Endothelial cell of umbilical vein (primary cell): ENCODE results near the gene HBS1L. TPM values are rescaled to one million over a fixed set of nuclear protein-coding genes. Genes with fewer than 3 reads are reported as not detected.

Experiments used
- BruUV-seq: library from RNA; stranded (reverse); fragments of 400-500 nt; replicated peaks from 2 replicates; lab custom pipeline; 2021; lab: Mats Ljungman, UMichigan
- CTCF ChIA-PET: fragments of 300-600, 350-600 bp; sonication (Branson Sonifier 250); formaldehyde crosslinking; loops from one replicate; lab custom pipeline; 2021; ENCODE audit warnings: antibody characterized with exemption, inconsistent platforms; lab: Charles Lee
- POLR2A ChIA-PET: fragments of 300-600, 350-600 bp; sonication (Branson Sonifier 250); formaldehyde crosslinking; loops from one replicate; lab custom pipeline; 2021; ENCODE audit warnings: antibody characterized with exemption, inconsistent platforms; lab: Charles Lee
- DNase-seq: peaks from one replicate; pipeline ENCODE4 v3.0.0-alpha.2; 2011; ENCODE audit warnings: low read depth, low spot score
- FAIRE-seq: peaks from 2 replicates; lab custom pipeline; 2011; peaks lifted over from hg19 to GRCh38; lab: Jason Lieb, UNC
- H2AFZ ChIP-seq: 2 replicates; pipeline ENCODE4 v1.6.0; 2012; ENCODE audit warnings: low read depth, low read length, control low read depth, inconsistent platforms
- H3K27ac ChIP-seq: 2 replicates; pipeline ENCODE4 v1.5.1; 2011; ENCODE audit warnings: low read depth, mild to moderate bottlenecking, control low read depth, low read length, moderate library complexity; ENCODE audit not compliant: insufficient read depth
- H3K27me3 ChIP-seq, 2 experiments: 2 replicates each; pipeline versions ENCODE4 v1.6.0 to v1.6.1; 2011; ENCODE audit warnings: low read length in 2 of 2, mixed read lengths in 1 of 2; ENCODE audit not compliant: control insufficient read depth in 2 of 2, insufficient read depth in 2 of 2
- H3K36me3 ChIP-seq, 2 experiments: 2 replicates in 1 of 2; 3 replicates in 1 of 2; pipeline ENCODE4 v1.5.1; 2011; ENCODE audit warnings: low read length in 2 of 2, mild to moderate bottlenecking in 1 of 2, moderate library complexity in 1 of 2; ENCODE audit not compliant: control insufficient read depth in 2 of 2, insufficient read depth in 2 of 2; ENCODE audit errors: extremely low read depth in 1 of 2
- H3K4me1 ChIP-seq: 3 replicates; pipeline ENCODE4 v1.5.1; 2011; ENCODE audit warnings: mild to moderate bottlenecking, low read length; ENCODE audit not compliant: control insufficient read depth, insufficient read depth; ENCODE audit errors: extremely low read depth
- H3K4me2 ChIP-seq: 2 replicates; pipeline ENCODE4 v1.6.1; 2011; ENCODE audit warnings: low read length, control low read depth, mixed read lengths; ENCODE audit not compliant: insufficient read depth
- H3K4me3 ChIP-seq, 3 experiments: fragments of 200-600 bp in 1 of 3; sonication (generic), shearing (Covaris generic) in 1 of 3; replicated peaks in 1 of 3; 2 replicates each; pipeline ENCODE4 v1.5.1; 2011 to 2016; ENCODE audit warnings: control low read depth in 3 of 3, low read length in 3 of 3, mild to moderate bottlenecking in 2 of 3, inconsistent platforms in 1 of 3, low read depth in 1 of 3, moderate library complexity in 1 of 3; ENCODE audit not compliant: insufficient read depth in 1 of 3
- H3K79me2 ChIP-seq: 2 replicates; pipeline ENCODE4 v1.6.0; 2012; ENCODE audit warnings: low read length, inconsistent platforms; ENCODE audit not compliant: control insufficient read depth, insufficient read depth
- H3K9ac ChIP-seq: replicated peaks from 2 replicates; pipeline ENCODE3; 2011; ENCODE audit warnings: low read length, control low read depth; ENCODE audit not compliant: insufficient read depth; ENCODE audit errors: extremely low read depth
- H3K9me1 ChIP-seq: replicated peaks from 3 replicates; pipeline ENCODE4 v1.6.0; 2011; ENCODE audit warnings: mild to moderate bottlenecking, low read length; ENCODE audit not compliant: control insufficient read depth, insufficient read depth; ENCODE audit errors: extremely low read depth
- H3K9me3 ChIP-seq: replicated peaks from 2 replicates; pipeline ENCODE4 v1.5.1; 2012; ENCODE audit warnings: low read length, inconsistent platforms; ENCODE audit not compliant: control insufficient read depth, insufficient read depth
- H4K20me1 ChIP-seq: replicated peaks from 2 replicates; pipeline ENCODE3; 2011; ENCODE audit warnings: mild to moderate bottlenecking, low read length; ENCODE audit not compliant: control insufficient read depth, insufficient read depth; ENCODE audit errors: extremely low read depth
- EZH2 ChIP-seq: IDR thresholded peaks from 2 replicates; pipeline ENCODE4 v1.6.1; 2012; ENCODE audit warnings: borderline replicate concordance, low read depth, mild to moderate bottlenecking, moderate library complexity, low read length, inconsistent platforms; ENCODE audit not compliant: severe bottlenecking
- FOS ChIP-seq: IDR thresholded peaks from 2 replicates; pipeline ENCODE4 v1.6.1; 2011; ENCODE audit warnings: mild to moderate bottlenecking, low read length, moderate library complexity, borderline replicate concordance; ENCODE audit not compliant: insufficient read depth
- GATA2 ChIP-seq: IDR thresholded peaks from 2 replicates; pipeline ENCODE4 v1.7.0; 2011; ENCODE audit warnings: low read depth, mild to moderate bottlenecking, moderate library complexity, mixed read lengths, low read length; ENCODE audit not compliant: insufficient read length, insufficient read depth
- JUN ChIP-seq: IDR thresholded peaks from 2 replicates; pipeline ENCODE4 v1.6.1; 2011; ENCODE audit warnings: borderline replicate concordance, low read depth; ENCODE audit not compliant: insufficient read length, insufficient read depth
- MYC ChIP-seq: IDR thresholded peaks from one replicate; pipeline ENCODE4 v1.6.1; 2011; ENCODE audit warnings: mild to moderate bottlenecking, low read depth, low read length
- POLR2A ChIP-seq: IDR thresholded peaks from 2 replicates; pipeline ENCODE4 v1.6.1; 2012; ENCODE audit warnings: low read depth, mild to moderate bottlenecking, control low read depth, low read length
- POLR2AphosphoS5 ChIP-seq: IDR thresholded peaks from 2 replicates; pipeline ENCODE4 v1.6.1; 2012; ENCODE audit warnings: low read depth, mild to moderate bottlenecking, control low read depth, low read length, moderate library complexity; ENCODE audit not compliant: insufficient read depth
- dilution Hi-C: fragments of 300-500 bp; cut with MboI; formaldehyde crosslinking; loops from one replicate; pipeline ENCODE4 v1.15.0; 2019; ENCODE audit warnings: low sequenced_read_pairs; ENCODE audit not compliant: extremely low pct_ligation_motif_present
- intact Hi-C: fragments of 100-400 bp; cut with micrococcal nuclease; formaldehyde crosslinking; loops from one replicate; pipeline ENCODE4 v1.10.0; 2022
- polyA plus RNA-seq, 4 experiments: library from polyadenylated mRNA; depleted of rRNA in 3 of 4; stranded (reverse) in 3 of 4; unstranded in 1 of 4; fragments of >200 nt; gene quantifications; 2 replicates each; pipeline versions ENCODE4 v1.2.1 to v1.2.3, GENCODE V29; 2011 to 2012; ENCODE audit warnings: missing spikeins in 1 of 4
- total RNA-seq: library from RNA; stranded (reverse); gene quantifications from 2 replicates; pipeline ENCODE4 v1.2.3, GENCODE V29; 2021
- TF ChIP-seq, protein P1 (sequence below), 2 donors: IDR thresholded peaks; 1 replicate in 1 of 2; 2 replicates in 1 of 2; pipeline ENCODE4 v1.5.1; 2011; ENCODE audit warnings: low read length in 2 of 2, mild to moderate bottlenecking in 2 of 2, moderate library complexity in 2 of 2, control low read depth in 1 of 2, inconsistent platforms in 1 of 2, low read depth in 1 of 2; ENCODE audit not compliant: insufficient read depth in 1 of 2; ENCODE audit errors: extremely low read depth in 1 of 2
- TF ChIP-seq, protein P2 (sequence below): IDR thresholded peaks from 2 replicates; pipeline ENCODE4 v1.6.1; 2011; ENCODE audit not compliant: insufficient read depth, insufficient read length

HBS1L gene
- total and polyA plus RNA-seq, 2 donors (not counting 3 experiments of a cell fraction or from before 2014, with no cell fraction given) = 23.7 to 74.6 TPM

DNA sequence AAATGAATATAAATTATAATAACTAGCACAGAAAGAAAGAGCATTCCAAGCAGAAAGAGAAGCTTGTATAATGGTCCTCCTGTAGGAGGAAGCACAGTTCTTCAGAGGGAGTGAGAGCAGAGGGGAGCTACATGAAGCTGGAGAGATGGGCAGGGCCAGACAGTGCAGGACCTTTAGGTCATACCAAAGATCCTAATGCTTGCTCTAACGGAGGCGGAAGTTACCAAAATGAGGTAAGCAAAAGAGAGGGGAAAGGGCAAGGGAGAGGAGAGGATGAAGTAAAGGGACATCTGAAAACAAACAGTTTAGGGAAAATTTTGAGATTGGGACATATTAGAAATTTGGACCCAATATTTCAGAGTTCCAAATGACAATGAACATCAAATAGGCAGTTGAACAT lies 50.2 kb downstream of the HBS1L start:
- no peak overlapping the region for H3K4me2 ChIP-seq
- POLR2A ChIA-PET = no interaction called here
- intact Hi-C loops (no loop called here), dilution Hi-C loops (no loop called here)
- H3K79me2 ChIP-seq = peaks cover 3% of the 10 kb centered on the region
- H3K9me3 ChIP-seq = no peaks in the 10 kb centered on the region
- no peak for FAIRE-seq
- H3K4me3 ChIP-seq = no peak overlapping the region
- TF ChIP-seq GATA2 = no peak
- no peak for TF ChIP-seq POLR2A
- CTCF ChIA-PET = interaction anchor here (0.9 to 2.3 kb wide), 7 partner anchors 9 to 893 kb away, joined by 3 to 10 read pairs (median 6); no protein-coding TSS in a partner anchor
- H3K9ac ChIP-seq = no peak overlapping the region
- H3K36me3 ChIP-seq = no peaks in the 10 kb centered on the region
- H3K9me1 ChIP-seq = no peaks in the 10 kb centered on the region
- H3K27me3 ChIP-seq = no peaks in the 10 kb centered on the region
- H4K20me1 ChIP-seq = no peaks in the 10 kb centered on the region
- H3K4me1 ChIP-seq = no peaks in the 10 kb centered on the region
- H3K27ac ChIP-seq = no peak overlapping the region
- H2AFZ ChIP-seq = no peak overlapping the region
- DNase-seq = no peak
- BruUV-seq = no TSS peak

DNA sequence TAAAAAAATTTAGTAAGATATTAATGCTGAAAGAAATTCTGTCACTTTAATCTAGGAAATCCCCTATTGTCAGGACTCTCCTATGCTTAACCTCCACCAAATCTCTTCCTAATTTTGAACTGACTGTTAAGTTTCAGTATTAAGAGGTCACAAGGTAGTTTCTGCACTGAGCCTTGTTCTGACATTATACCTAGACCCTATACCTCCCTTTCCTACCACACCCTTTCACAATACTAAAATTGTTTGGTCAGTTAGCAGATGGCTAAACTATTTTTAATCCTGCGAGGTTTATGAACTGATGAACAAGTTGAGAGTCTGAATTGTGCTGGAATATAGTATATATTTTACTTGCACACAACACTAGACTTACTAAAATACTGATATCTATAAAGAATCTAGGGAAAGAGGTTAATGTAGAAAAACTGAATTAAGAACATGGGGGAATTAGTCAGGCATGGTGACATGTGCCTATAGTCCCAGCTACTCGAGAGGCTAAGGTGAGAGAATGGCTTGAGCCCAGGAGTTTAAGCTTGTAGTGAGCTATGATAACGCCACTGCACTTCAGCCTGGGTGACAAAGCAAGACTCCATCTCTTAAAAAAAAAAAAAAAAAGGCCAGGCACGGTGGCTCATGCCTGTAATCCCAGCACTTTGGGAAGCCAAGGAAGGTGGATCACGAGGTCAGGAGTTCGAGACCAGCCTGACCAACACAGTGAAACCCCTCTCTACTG lies 51.5 kb downstream of the HBS1L start:
- no peak overlapping the region for H3K9ac ChIP-seq
- peaks cover 3% of the 10 kb centered on the region for H3K79me2 ChIP-seq
- ChIA-PET POLR2A (no interaction called here), CTCF (interaction anchor here (0.5 to 2.3 kb wide), 41 partner anchors 8 to 1079 kb away, joined by 3 to 23 read pairs (median 4); partner anchors contain the start of gene HBS1L)
- DNase-seq (no peak), FAIRE-seq (no peak)
- H4K20me1 ChIP-seq = no peaks in the 10 kb centered on the region
- TF ChIP-seq POLR2AphosphoS5 = no peak
- no peak for TF ChIP-seq MYC
- TF ChIP-seq EZH2 = no peak
- TF ChIP-seq JUN = no peak
- TF ChIP-seq, protein P1, sequence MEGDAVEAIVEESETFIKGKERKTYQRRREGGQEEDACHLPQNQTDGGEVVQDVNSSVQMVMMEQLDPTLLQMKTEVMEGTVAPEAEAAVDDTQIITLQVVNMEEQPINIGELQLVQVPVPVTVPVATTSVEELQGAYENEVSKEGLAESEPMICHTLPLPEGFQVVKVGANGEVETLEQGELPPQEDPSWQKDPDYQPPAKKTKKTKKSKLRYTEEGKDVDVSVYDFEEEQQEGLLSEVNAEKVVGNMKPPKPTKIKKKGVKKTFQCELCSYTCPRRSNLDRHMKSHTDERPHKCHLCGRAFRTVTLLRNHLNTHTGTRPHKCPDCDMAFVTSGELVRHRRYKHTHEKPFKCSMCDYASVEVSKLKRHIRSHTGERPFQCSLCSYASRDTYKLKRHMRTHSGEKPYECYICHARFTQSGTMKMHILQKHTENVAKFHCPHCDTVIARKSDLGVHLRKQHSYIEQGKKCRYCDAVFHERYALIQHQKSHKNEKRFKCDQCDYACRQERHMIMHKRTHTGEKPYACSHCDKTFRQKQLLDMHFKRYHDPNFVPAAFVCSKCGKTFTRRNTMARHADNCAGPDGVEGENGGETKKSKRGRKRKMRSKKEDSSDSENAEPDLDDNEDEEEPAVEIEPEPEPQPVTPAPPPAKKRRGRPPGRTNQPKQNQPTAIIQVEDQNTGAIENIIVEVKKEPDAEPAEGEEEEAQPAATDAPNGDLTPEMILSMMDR (IDR thresholded peaks at IDR 0.05; ENCODE audit: extremely low read depth in 1 of 2, insufficient read depth in 1 of 2, low read depth in 1 of 2, low read length in 2 of 2) = no peak
- TF ChIP-seq GATA2 = no peak
- TF ChIP-seq, protein P2, sequence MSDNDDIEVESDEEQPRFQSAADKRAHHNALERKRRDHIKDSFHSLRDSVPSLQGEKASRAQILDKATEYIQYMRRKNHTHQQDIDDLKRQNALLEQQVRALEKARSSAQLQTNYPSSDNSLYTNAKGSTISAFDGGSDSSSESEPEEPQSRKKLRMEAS = no peak
- no peak for TF ChIP-seq POLR2A
- no peak for TF ChIP-seq FOS
- no peak overlapping the region for H2AFZ ChIP-seq
- no peak overlapping the region for H3K4me2 ChIP-seq
- no peak overlapping the region for H3K4me3 ChIP-seq
- dilution Hi-C loops (no loop called here), intact Hi-C loops (loop anchor here (1.0 to 2.0 kb wide), 2 partner anchors 62 to 847 kb away; no protein-coding TSS in a partner anchor)
- H3K27me3 ChIP-seq = no peaks in the 10 kb centered on the region
- H3K27ac ChIP-seq = no peak overlapping the region
- no peaks in the 10 kb centered on the region for H3K4me1 ChIP-seq
- no peaks in the 10 kb centered on the region for H3K36me3 ChIP-seq
- no TSS peak for BruUV-seq
- H3K9me1 ChIP-seq = no peaks in the 10 kb centered on the region
- no peaks in the 10 kb centered on the region for H3K9me3 ChIP-seq
